Suprapubic skin (tissue), 4 donors: ENCODE results near the gene BCHE.

Experiments used
- EP300 ChIP-seq: sonication (generic); formaldehyde crosslinking; IDR thresholded peaks from one replicate; pipeline ENCODE4 v1.6.1; 2017; ENCODE audit warnings: antibody characterized with exemption
- POLR2A ChIP-seq, 2 donors: fragments of 450-650 bp; IDR thresholded peaks; one replicate each; pipeline ENCODE4 v1.6.1; 2017; ENCODE audit warnings: antibody characterized with exemption in 2 of 2, mild to moderate bottlenecking in 2 of 2, moderate library complexity in 2 of 2
- POLR2AphosphoS5 ChIP-seq, 3 donors: sonication (generic); formaldehyde crosslinking; IDR thresholded peaks; one replicate each; pipeline ENCODE4 v1.6.1; 2017; ENCODE audit warnings: antibody characterized with exemption in 3 of 3
- TF ChIP-seq, protein P1 (sequence below), 2 donors: fragments of 200-600 bp in 1 of 2; fragments of 450-650 bp in 1 of 2; sonication (generic) in 1 of 2; IDR thresholded peaks; one replicate each; pipeline ENCODE4 v1.5.1; 2016 to 2019; ENCODE audit warnings: antibody characterized with exemption in 2 of 2, mild to moderate bottlenecking in 1 of 2, moderate library complexity in 1 of 2

DNA sequence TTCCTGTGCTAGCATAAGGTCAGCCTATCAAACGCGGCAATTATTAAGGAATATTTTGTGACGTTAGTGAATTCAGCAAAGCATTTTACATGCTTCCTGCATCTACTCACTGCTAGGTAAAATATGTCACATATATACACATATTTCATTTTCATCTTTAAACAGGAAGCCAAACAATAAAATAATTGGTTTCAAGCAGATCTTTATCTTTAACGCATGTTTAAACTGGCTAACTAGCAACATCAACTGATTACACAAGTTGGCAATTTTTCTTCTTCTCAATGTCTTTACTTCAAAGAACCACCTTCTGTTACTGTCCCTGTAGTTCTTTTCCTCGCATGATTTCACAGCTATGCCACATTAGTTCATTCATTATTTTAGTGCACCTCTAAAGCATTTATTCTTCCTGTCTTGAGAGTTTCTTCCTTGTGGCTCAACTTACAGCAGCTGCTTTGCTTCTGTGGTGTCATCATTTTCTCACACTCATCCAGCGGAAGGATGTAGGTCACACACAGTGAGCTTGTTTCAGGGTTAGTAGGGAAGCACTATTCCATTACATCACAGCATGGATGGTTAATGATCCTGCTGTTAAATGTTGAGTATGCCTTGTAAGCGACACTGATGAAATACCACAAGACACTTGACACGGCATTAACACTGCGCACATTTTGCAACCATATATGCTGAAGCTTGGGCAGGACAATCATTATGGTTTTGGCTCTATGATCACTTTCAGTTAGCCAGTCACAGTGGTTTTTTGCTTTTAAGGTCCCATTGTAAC, 2.3 kb upstream of the BCHE start:
- TF ChIP-seq POLR2AphosphoS5 (IDR thresholded peaks at IDR 0.05) (no peak), POLR2A (IDR thresholded peaks at IDR 0.05) (no peak), EP300 (no peak)
- TF ChIP-seq, protein P1, sequence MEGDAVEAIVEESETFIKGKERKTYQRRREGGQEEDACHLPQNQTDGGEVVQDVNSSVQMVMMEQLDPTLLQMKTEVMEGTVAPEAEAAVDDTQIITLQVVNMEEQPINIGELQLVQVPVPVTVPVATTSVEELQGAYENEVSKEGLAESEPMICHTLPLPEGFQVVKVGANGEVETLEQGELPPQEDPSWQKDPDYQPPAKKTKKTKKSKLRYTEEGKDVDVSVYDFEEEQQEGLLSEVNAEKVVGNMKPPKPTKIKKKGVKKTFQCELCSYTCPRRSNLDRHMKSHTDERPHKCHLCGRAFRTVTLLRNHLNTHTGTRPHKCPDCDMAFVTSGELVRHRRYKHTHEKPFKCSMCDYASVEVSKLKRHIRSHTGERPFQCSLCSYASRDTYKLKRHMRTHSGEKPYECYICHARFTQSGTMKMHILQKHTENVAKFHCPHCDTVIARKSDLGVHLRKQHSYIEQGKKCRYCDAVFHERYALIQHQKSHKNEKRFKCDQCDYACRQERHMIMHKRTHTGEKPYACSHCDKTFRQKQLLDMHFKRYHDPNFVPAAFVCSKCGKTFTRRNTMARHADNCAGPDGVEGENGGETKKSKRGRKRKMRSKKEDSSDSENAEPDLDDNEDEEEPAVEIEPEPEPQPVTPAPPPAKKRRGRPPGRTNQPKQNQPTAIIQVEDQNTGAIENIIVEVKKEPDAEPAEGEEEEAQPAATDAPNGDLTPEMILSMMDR (IDR thresholded peaks at IDR 0.05): no peak
